Islet precursor cell (in vitro differentiated cells): ENCODE results near the gene NUP160.
"Not testable (repeated sequence)": the region's sequence is repeated elsewhere in the genome, so short reads cannot be mapped to it uniquely, and the experiment has no call there.

Experiments used
- DNase-seq: peaks from one replicate; pipeline ENCODE4 v3.0.0-alpha.2; 2018

NUP160 gene

GRCh38 chr11:47847892-47848699, at the start of gene NUP160:
Gene NUP160, minus strand, starts transcription at chr11:47848350. Its CDS starts 32 bp downstream, at chr11:47848318.
- DNase-seq, result peak; percentile 91

- DNase-seq, result no peak
Observed at GRCh38 chr11:47896199-47896598, 48.0 kb upstream of the NUP160 start.

- no peak for DNase-seq
Observed at GRCh38 chr11:47895035-47895434, 46.9 kb upstream of the NUP160 start.

- DNase-seq, result not testable (repeated sequence)
Observed at GRCh38 chr11:47892546-47893276, 44.6 kb upstream of the NUP160 start.

GRCh38 chr11:47891886-47892285, 43.7 kb upstream of the NUP160 start:
- no peak for DNase-seq

GRCh38 chr11:47889714-47890441, 41.7 kb upstream of the NUP160 start:
- no peak for DNase-seq

GRCh38 chr11:47887910-47888569, 39.9 kb upstream of the NUP160 start:
- no peak for DNase-seq

- DNase-seq, result no peak
Observed at GRCh38 chr11:47886096-47886495, 37.9 kb upstream of the NUP160 start.

- not testable (repeated sequence) for DNase-seq
Observed at GRCh38 chr11:47882437-47882836, 34.3 kb upstream of the NUP160 start.

- DNase-seq, result no peak
Observed at GRCh38 chr11:47881145-47881544, 33.0 kb upstream of the NUP160 start.

- no peak for DNase-seq
Observed at GRCh38 chr11:47879259-47880158, 31.4 kb upstream of the NUP160 start.

GRCh38 chr11:47875858-47876257, 27.7 kb upstream of the NUP160 start:
- DNase-seq, result not testable (repeated sequence)

GRCh38 chr11:47870404-47870803, 22.3 kb upstream of the NUP160 start:
- DNase-seq, result no peak

- DNase-seq, result no peak
Observed at GRCh38 chr11:47869544-47870393, 21.6 kb upstream of the NUP160 start.

GRCh38 chr11:47867823-47868222, 19.7 kb upstream of the NUP160 start:
- no peak for DNase-seq

GRCh38 chr11:47866892-47867291, 18.7 kb upstream of the NUP160 start:
- DNase-seq, result not testable (repeated sequence)

GRCh38 chr11:47864901-47865300, 16.8 kb upstream of the NUP160 start:
- DNase-seq, result no peak

- DNase-seq, result no peak
Observed at GRCh38 chr11:47863898-47864430, 15.8 kb upstream of the NUP160 start.

GRCh38 chr11:47863189-47863897, 15.2 kb upstream of the NUP160 start:
- no peak for DNase-seq

- no peak for DNase-seq
Observed at GRCh38 chr11:47861728-47862127, 13.6 kb upstream of the NUP160 start.
